22Rv1 (cell line): Measurements from ENCODE around the gene VGLL4.

Source experiments
- ZFX ChIP-seq: fragments of 450-650 bp; IDR thresholded peaks from 2 replicates; pipeline ENCODE4 v1.6.1; 2017; ENCODE audit warnings: antibody characterized with exemption, borderline replicate concordance
- TF ChIP-seq, protein P1 (sequence below): fragments of 450-650 bp; IDR thresholded peaks from 2 replicates; pipeline ENCODE4 v1.5.1; 2017; ENCODE audit warnings: mild to moderate bottlenecking

- TF ChIP-seq, protein P1, sequence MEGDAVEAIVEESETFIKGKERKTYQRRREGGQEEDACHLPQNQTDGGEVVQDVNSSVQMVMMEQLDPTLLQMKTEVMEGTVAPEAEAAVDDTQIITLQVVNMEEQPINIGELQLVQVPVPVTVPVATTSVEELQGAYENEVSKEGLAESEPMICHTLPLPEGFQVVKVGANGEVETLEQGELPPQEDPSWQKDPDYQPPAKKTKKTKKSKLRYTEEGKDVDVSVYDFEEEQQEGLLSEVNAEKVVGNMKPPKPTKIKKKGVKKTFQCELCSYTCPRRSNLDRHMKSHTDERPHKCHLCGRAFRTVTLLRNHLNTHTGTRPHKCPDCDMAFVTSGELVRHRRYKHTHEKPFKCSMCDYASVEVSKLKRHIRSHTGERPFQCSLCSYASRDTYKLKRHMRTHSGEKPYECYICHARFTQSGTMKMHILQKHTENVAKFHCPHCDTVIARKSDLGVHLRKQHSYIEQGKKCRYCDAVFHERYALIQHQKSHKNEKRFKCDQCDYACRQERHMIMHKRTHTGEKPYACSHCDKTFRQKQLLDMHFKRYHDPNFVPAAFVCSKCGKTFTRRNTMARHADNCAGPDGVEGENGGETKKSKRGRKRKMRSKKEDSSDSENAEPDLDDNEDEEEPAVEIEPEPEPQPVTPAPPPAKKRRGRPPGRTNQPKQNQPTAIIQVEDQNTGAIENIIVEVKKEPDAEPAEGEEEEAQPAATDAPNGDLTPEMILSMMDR = no peak
- no peak for TF ChIP-seq ZFX
Observed at GRCh38 chr3:11680509-11680908, 36.8 kb upstream of the VGLL4 start.
